ENCODE data around the gene RPS19BP1. TPM values are rescaled to one million over a fixed set of nuclear protein-coding genes. Genes with fewer than 3 reads are reported as not detected.

The RPS19BP1 gene
- total and polyA plus RNA-seq, 2 donors (not counting 1 experiment from before 2014, with no cell fraction given), result 60.3 to 74.8 TPM

GRCh38 chr22:39536711-39537110 lies 4.2 kb upstream of the RPS19BP1 start:
- no peak overlapping the region for H2AFZ ChIP-seq (ENCODE audit: insufficient read depth, low read depth, low read length, poor library complexity, severe bottlenecking)

More at GRCh38 chr22:39536711-39537110, 4.2 kb upstream of the RPS19BP1 start:
- Histone ChIP-seq H3K9me3 (ENCODE audit: control extremely low read depth in 1 of 3, control insufficient read depth in 2 of 3, insufficient read depth in 1 of 3, low read length in 2 of 3) (no peaks in the 10 kb centered on the region), H3K4me3 (ENCODE audit: control extremely low read depth in 1 of 5, extremely low read depth in 1 of 5, insufficient read depth in 1 of 5, low read depth in 2 of 5, low read length in 4 of 5) (no peak overlapping the region), H3K27ac (ENCODE audit: low read length in 2 of 2) (no peak overlapping the region), H4K20me1 (ENCODE audit: control insufficient read depth, insufficient read depth, low read length, poor library complexity, severe bottlenecking) (peaks cover 5% of the 10 kb centered on the region), H3K9ac (ENCODE audit: low read length) (no peak overlapping the region), H3K36me3 (replicated peaks in 1 of 2; ENCODE audit: control extremely low read depth in 1 of 2, control insufficient read depth in 1 of 2, extremely low read depth in 1 of 2, insufficient read depth in 2 of 2, low read length in 1 of 2) (no peaks in the 10 kb centered on the region), H3K4me1 (ENCODE audit: control insufficient read depth in 2 of 2, insufficient read depth in 2 of 2, low read length in 2 of 2) (peaks cover 4 to 16% of the 10 kb centered on the region in 2 donors), H3K4me2 (replicated peaks; ENCODE audit: low read depth, low read length, poor library complexity, severe bottlenecking) (no peak overlapping the region), H3K27me3 (replicated peaks in 1 of 4; ENCODE audit: control extremely low read depth in 1 of 4, control insufficient read depth in 3 of 4, insufficient read depth in 4 of 4, low read length in 3 of 4) (peaks cover 0 to 8% (median 0%) of the 10 kb centered on the region in 4 experiments), H3K79me2 (ENCODE audit: control insufficient read depth, insufficient read depth, low read length) (peaks cover 8% of the 10 kb centered on the region)
- TF ChIP-seq, protein P1, sequence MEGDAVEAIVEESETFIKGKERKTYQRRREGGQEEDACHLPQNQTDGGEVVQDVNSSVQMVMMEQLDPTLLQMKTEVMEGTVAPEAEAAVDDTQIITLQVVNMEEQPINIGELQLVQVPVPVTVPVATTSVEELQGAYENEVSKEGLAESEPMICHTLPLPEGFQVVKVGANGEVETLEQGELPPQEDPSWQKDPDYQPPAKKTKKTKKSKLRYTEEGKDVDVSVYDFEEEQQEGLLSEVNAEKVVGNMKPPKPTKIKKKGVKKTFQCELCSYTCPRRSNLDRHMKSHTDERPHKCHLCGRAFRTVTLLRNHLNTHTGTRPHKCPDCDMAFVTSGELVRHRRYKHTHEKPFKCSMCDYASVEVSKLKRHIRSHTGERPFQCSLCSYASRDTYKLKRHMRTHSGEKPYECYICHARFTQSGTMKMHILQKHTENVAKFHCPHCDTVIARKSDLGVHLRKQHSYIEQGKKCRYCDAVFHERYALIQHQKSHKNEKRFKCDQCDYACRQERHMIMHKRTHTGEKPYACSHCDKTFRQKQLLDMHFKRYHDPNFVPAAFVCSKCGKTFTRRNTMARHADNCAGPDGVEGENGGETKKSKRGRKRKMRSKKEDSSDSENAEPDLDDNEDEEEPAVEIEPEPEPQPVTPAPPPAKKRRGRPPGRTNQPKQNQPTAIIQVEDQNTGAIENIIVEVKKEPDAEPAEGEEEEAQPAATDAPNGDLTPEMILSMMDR (IDR thresholded peaks at IDR 0.05), result no peak
- TF ChIP-seq EZH2 (IDR thresholded peaks at IDR 0.05; ENCODE audit: borderline replicate concordance, insufficient read depth, low read depth, low read length, poor library complexity, severe bottlenecking), result no peak
- ChIA-PET POLR2A (interaction anchor here (0.9 kb wide), 1 partner anchor 500 kb away, joined by 4 read pairs; no protein-coding TSS in a partner anchor), CTCF (interaction anchor here (0.7 to 13.4 kb wide), 10 partner anchors 9 to 811 kb away, joined by 3 to 328 read pairs (median 6); partner anchors contain the start of genes ADSL and RPL3)
- no peak overlapping the region for H3K4me3 Mint-ChIP-seq
- WGBS (ENCODE audit: insufficient coverage), result 79% methylated on average over 8 of the region's 8 CpGs
- no peak for ATAC-seq (ENCODE audit: low read depth)
- peaks cover 5% of the 10 kb centered on the region for H3K27me3 Mint-ChIP-seq
- H3K4me1 Mint-ChIP-seq, result peaks cover 12% of the 10 kb centered on the region
- H3K27ac Mint-ChIP-seq, result no peak overlapping the region
- no peaks in the 10 kb centered on the region for H3K9me3 Mint-ChIP-seq (ENCODE audit: insufficient read depth)
- no peak for DNase-seq
- intact Hi-C loops (cut with micrococcal nuclease), result no loop called here

Measured in B cell (primary cell).